T-helper 17 cell (primary cell): ENCODE measurements around the gene KMT5B. TPM values are rescaled to one million over a fixed set of nuclear protein-coding genes. Genes with fewer than 3 reads are reported as not detected.

Source experiments
- ATAC-seq: fragments of 150-1000 bp; cut with Tn5 transposase; 2 replicates; pipeline ENCODE4 v1.10.0; 2021; ENCODE audit warnings: mild to moderate bottlenecking, moderate library complexity
- DNase-seq, 3 donors: peaks; one replicate each; pipeline versions ENCODE4 v3.0.0 to v3.0.0-alpha.2; 2020 to 2021
- H3K9me3 ChIP-seq: one replicate; pipeline ENCODE4 v1.7.0; 2013; ENCODE audit warnings: low read length, mild to moderate bottlenecking; ENCODE audit not compliant: control insufficient read depth, poor library complexity, severe bottlenecking
- H3K27ac Mint-ChIP-seq: one replicate; pipeline ENCODE4 v1.8.0; 2022; ENCODE audit warnings: mild to moderate bottlenecking, moderate library complexity, mixed read lengths
- H3K27me3 Mint-ChIP-seq: one replicate; pipeline ENCODE4 v1.8.0; 2022; ENCODE audit warnings: mixed read lengths
- H3K36me3 Mint-ChIP-seq: one replicate; pipeline ENCODE4 v1.8.0; 2022; ENCODE audit warnings: low read depth, mixed read lengths
- H3K4me1 Mint-ChIP-seq: one replicate; pipeline ENCODE4 v1.8.0; 2022; ENCODE audit warnings: mild to moderate bottlenecking, mixed read lengths
- H3K4me3 Mint-ChIP-seq: one replicate; pipeline ENCODE4 v1.8.0; 2022; ENCODE audit warnings: mild to moderate bottlenecking, moderate library complexity, mixed read lengths
- total RNA-seq, 4 donors: library from RNA in 2 of 4; stranded (reverse) in 2 of 4; gene quantifications; one replicate each; pipeline ENCODE4 v1.2.3 and lab custom pipeline; 2022 to 2026

Gene KMT5B
- total RNA-seq, 2 donors from 2014 or later, result 30.5 to 33.8 TPM

- Mint-ChIP-seq H3K27ac (no peak overlapping the region), H3K36me3 (peaks cover 2% of the 10 kb centered on the region), H3K4me1 (peaks cover 24% of the 10 kb centered on the region), H3K27me3 (no peaks in the 10 kb centered on the region), H3K4me3 (no peak overlapping the region)
- no peaks in the 10 kb centered on the region for H3K9me3 ChIP-seq
- ATAC-seq (no peak), DNase-seq (no peak)
These were observed 24.0 kb downstream of the KMT5B start for GRCh38 chr11:68189082-68189481.

- Mint-ChIP-seq H3K36me3 (peaks cover 2% of the 10 kb centered on the region), H3K4me3 (no peak overlapping the region), H3K27me3 (no peaks in the 10 kb centered on the region), H3K4me1 (peaks cover 10% of the 10 kb centered on the region), H3K27ac (no peak overlapping the region)
- ATAC-seq, result no peak
- DNase-seq, result no peak
- no peaks in the 10 kb centered on the region for H3K9me3 ChIP-seq
These were observed 27.0 kb downstream of the KMT5B start for GRCh38 chr11:68186061-68186460.

DNA sequence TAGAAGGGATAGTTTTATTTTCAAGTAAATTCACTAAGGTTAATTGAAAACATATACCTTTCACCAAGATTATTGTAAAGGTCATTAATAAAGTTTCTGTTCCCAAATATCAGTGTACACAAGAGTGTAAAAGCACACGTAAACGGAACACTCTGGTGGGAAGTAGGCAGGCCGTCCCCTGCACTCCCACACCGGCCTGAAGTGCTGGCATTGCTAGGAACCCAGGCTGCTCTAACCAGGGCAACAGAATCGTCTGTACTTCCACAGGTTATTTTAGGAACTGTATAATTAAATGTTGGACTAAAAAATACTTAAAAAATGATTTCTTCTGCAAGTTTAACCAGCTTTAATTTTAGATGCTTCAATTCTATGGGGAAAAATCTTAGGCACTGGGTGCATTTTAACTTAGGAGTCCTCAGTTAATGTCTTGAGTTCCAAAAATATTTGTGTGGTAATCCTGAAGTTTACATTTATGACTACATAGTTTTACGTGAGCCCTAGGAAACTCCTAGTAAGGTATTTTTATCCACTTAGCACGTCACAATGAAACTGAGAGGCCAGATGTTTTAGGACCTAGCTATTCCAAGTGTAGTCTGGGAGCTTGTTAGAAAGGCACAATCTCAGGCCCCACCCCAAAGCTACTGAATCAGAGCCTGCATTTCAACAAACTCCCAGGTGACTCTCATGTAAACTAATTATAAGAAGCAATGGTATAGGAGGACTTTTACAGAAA, 31.2 kb downstream of the KMT5B start:
- Mint-ChIP-seq H3K27me3 (no peaks in the 10 kb centered on the region), H3K4me3 (no peak overlapping the region), H3K4me1 (peaks cover 3% of the 10 kb centered on the region), H3K36me3 (no peaks in the 10 kb centered on the region), H3K27ac (no peak overlapping the region)
- H3K9me3 ChIP-seq, result no peaks in the 10 kb centered on the region
- DNase-seq (no peak), ATAC-seq (no peak)

- H3K4me1 Mint-ChIP-seq, result no peaks in the 10 kb centered on the region
- DNase-seq (no peak), ATAC-seq (no peak)
- H3K27ac Mint-ChIP-seq, result no peak overlapping the region
- H3K4me3 Mint-ChIP-seq, result no peak overlapping the region
- H3K27me3 Mint-ChIP-seq, result no peaks in the 10 kb centered on the region
- H3K9me3 ChIP-seq, result no peaks in the 10 kb centered on the region
- H3K36me3 Mint-ChIP-seq, result peaks cover 2% of the 10 kb centered on the region
These were observed 33.2 kb downstream of the KMT5B start for GRCh38 chr11:68179847-68180246.

GRCh38 chr11:68177877-68178276, 35.2 kb downstream of the KMT5B start:
- H3K4me1 Mint-ChIP-seq, result no peaks in the 10 kb centered on the region
- H3K9me3 ChIP-seq, result no peaks in the 10 kb centered on the region
- peaks cover 4% of the 10 kb centered on the region for H3K36me3 Mint-ChIP-seq
- H3K4me3 Mint-ChIP-seq, result no peak overlapping the region
- ATAC-seq, result no peak
- no peaks in the 10 kb centered on the region for H3K27me3 Mint-ChIP-seq
- no peak overlapping the region for H3K27ac Mint-ChIP-seq
- DNase-seq, result no peak

GRCh38 chr11:68173926-68174325, 39.2 kb downstream of the KMT5B start:
- no peak for DNase-seq
- no peaks in the 10 kb centered on the region for H3K4me1 Mint-ChIP-seq
- H3K27me3 Mint-ChIP-seq, result no peaks in the 10 kb centered on the region
- H3K4me3 Mint-ChIP-seq, result no peak overlapping the region
- peak overlapping the region; percentile 19 for H3K27ac Mint-ChIP-seq
- peaks cover 4% of the 10 kb centered on the region for H3K36me3 Mint-ChIP-seq
- no peaks in the 10 kb centered on the region for H3K9me3 ChIP-seq
- no peak for ATAC-seq

GRCh38 chr11:68169442-68169841, 43.7 kb downstream of the KMT5B start:
- Mint-ChIP-seq H3K4me1 (peaks cover 5% of the 10 kb centered on the region), H3K4me3 (no peak overlapping the region), H3K27me3 (no peaks in the 10 kb centered on the region), H3K27ac (no peak overlapping the region), H3K36me3 (peaks cover 9% of the 10 kb centered on the region)
- H3K9me3 ChIP-seq, result no peaks in the 10 kb centered on the region
- no peak for DNase-seq
- ATAC-seq, result no peak

DNA sequence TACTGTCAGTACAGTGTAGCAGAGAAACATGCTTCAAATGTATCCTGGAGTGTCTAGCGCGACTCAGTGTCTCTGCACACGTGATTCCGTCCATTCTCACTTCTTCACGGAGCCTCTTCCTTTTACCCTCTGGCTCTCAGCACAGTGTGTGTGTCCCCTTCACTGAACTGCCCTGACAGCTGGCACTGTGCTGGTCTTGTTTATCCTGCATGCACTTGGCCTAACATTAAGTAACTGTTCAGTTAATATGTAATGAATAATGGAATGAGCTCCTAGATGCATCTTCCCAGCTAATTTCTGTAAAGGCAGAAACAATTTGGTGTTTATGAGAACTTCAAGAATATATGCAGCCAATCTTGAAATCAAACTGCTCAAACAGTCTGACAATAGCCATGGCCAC, 44.4 kb downstream of the KMT5B start:
- no peak overlapping the region for H3K4me3 Mint-ChIP-seq
- no peaks in the 10 kb centered on the region for H3K9me3 ChIP-seq
- no peaks in the 10 kb centered on the region for H3K27me3 Mint-ChIP-seq
- H3K36me3 Mint-ChIP-seq, result peaks cover 7% of the 10 kb centered on the region
- ATAC-seq (no peak), DNase-seq (no peak)
- peaks cover 5% of the 10 kb centered on the region for H3K4me1 Mint-ChIP-seq
- no peak overlapping the region for H3K27ac Mint-ChIP-seq

GRCh38 chr11:68167474-68167873, 45.6 kb downstream of the KMT5B start:
- no peak for DNase-seq
- no peaks in the 10 kb centered on the region for H3K9me3 ChIP-seq
- H3K27me3 Mint-ChIP-seq, result no peaks in the 10 kb centered on the region
- peaks cover 5% of the 10 kb centered on the region for H3K4me1 Mint-ChIP-seq
- peaks cover 7% of the 10 kb centered on the region for H3K36me3 Mint-ChIP-seq
- no peak for ATAC-seq
- H3K4me3 Mint-ChIP-seq, result no peak overlapping the region
- peak overlapping the region; percentile 43 for H3K27ac Mint-ChIP-seq

GRCh38 chr11:68166969-68167368, 46.1 kb downstream of the KMT5B start:
- Mint-ChIP-seq H3K27ac (no peak overlapping the region), H3K36me3 (peaks cover 7% of the 10 kb centered on the region), H3K27me3 (no peaks in the 10 kb centered on the region), H3K4me1 (peaks cover 5% of the 10 kb centered on the region), H3K4me3 (no peak overlapping the region)
- ATAC-seq (no peak), DNase-seq (no peak)
- no peaks in the 10 kb centered on the region for H3K9me3 ChIP-seq

- no peaks in the 10 kb centered on the region for H3K9me3 ChIP-seq
- Mint-ChIP-seq H3K27me3 (no peaks in the 10 kb centered on the region), H3K4me1 (peaks cover 10% of the 10 kb centered on the region), H3K36me3 (peaks cover 10% of the 10 kb centered on the region), H3K4me3 (no peak overlapping the region), H3K27ac (no peak overlapping the region)
- ATAC-seq, result no peak
- DNase-seq, result no peak
These were observed 47.5 kb downstream of the KMT5B start for GRCh38 chr11:68165601-68166000.

- no peak overlapping the region for H3K27ac Mint-ChIP-seq
- H3K27me3 Mint-ChIP-seq, result no peaks in the 10 kb centered on the region
- no peaks in the 10 kb centered on the region for H3K9me3 ChIP-seq
- no peak overlapping the region for H3K4me3 Mint-ChIP-seq
- peaks cover 10% of the 10 kb centered on the region for H3K36me3 Mint-ChIP-seq
- H3K4me1 Mint-ChIP-seq, result peaks cover 10% of the 10 kb centered on the region
- DNase-seq (no peak), ATAC-seq (no peak)
These were observed 48.7 kb downstream of the KMT5B start for GRCh38 chr11:68164437-68164836.

- no peaks in the 10 kb centered on the region for H3K9me3 ChIP-seq
- Mint-ChIP-seq H3K36me3 (peaks cover 9% of the 10 kb centered on the region), H3K27me3 (no peaks in the 10 kb centered on the region), H3K4me3 (no peak overlapping the region), H3K4me1 (peaks cover 9% of the 10 kb centered on the region), H3K27ac (no peak overlapping the region)
- no peak for ATAC-seq
- DNase-seq, result no peak
These were observed 49.4 kb downstream of the KMT5B start for GRCh38 chr11:68163691-68164090.

GRCh38 chr11:68160100-68160695, 52.9 kb downstream of the KMT5B start:
- H3K27ac Mint-ChIP-seq, result no peak overlapping the region
- no peaks in the 10 kb centered on the region for H3K9me3 ChIP-seq
- H3K27me3 Mint-ChIP-seq, result no peaks in the 10 kb centered on the region
- ATAC-seq, result no peak
- no peak for DNase-seq
- H3K36me3 Mint-ChIP-seq, result peaks cover 5% of the 10 kb centered on the region
- H3K4me3 Mint-ChIP-seq, result no peak overlapping the region
- peaks cover 5% of the 10 kb centered on the region for H3K4me1 Mint-ChIP-seq
